CD4-positive, alpha-beta T cell treated with Interleukin-4 for 1 hour (primary cell): ENCODE data around the gene RAD51B.
"Not testable (repeated sequence)": the region's sequence is repeated elsewhere in the genome, so short reads cannot be mapped to it uniquely, and the experiment has no call there.

Source experiments
- DNase-seq, 2 donors: peaks; one replicate each; pipeline ENCODE4 v3.0.0-alpha.2; 2020 to 2022

RAD51B gene

GRCh38 chr14:68418174-68419118, 598.9 kb downstream of the RAD51B start:
- DNase-seq = no peak

GRCh38 chr14:68420350-68420749, 600.8 kb downstream of the RAD51B start:
- DNase-seq = no peak

DNA sequence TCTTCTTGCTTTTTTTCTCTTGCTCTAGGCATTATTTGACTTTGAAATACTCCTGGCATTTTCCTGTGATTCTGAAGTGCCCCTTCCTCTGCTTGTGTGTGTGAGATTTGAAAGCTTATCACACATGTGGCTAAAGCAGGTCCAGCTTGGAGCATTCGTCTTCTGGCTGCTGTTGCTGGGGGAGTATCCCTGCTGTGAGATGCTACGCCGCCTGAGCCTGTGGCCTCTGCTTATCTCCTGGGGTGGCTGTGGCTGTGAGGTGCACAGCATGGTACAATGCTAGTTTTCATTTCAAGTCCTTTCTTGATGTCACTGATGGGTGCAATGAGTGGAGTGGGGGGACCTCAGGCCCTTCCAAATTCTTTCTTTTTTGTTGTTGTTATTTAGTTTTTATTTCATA, 601.5 kb downstream of the RAD51B start:
- DNase-seq = no peak

- no peak for DNase-seq
Observed at GRCh38 chr14:68423686-68424085, 604.1 kb downstream of the RAD51B start.

DNA sequence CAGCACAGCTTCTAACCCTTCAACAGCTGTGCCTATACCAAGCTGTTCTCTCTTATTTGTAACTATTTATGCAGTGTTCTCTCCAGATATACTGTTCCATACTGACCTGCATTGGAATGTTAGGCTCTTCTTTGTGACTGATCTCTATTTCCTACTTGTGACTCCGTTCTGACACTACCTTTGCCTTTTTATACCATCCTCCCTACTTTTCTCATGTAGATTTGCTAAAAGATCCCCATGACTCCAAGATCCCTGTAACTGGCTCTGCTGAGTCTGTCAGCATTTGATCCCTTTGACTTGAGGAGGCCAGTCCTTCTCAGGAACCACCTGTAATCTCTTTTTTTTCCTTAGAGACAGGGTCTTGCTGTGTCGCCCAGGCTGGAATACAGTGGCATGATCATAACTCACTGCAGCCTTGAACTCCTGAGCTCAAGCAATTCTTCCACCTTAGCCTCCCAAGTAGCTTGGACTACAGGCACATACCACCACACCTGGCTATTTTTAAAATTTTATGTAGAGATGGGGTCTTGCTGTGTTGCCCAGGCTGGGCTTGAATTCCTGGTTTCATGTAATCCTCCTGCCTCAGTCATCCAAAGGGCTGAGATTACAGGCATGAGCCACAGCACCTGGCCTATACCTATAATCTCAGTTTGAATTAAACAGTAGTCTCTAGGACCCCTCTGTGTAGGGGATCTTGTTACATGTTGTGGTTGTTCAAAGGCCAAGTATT, 605.0 kb downstream of the RAD51B start:
- no peak for DNase-seq

- no peak for DNase-seq
Observed at GRCh38 chr14:68426661-68427549, 607.3 kb downstream of the RAD51B start.

DNA sequence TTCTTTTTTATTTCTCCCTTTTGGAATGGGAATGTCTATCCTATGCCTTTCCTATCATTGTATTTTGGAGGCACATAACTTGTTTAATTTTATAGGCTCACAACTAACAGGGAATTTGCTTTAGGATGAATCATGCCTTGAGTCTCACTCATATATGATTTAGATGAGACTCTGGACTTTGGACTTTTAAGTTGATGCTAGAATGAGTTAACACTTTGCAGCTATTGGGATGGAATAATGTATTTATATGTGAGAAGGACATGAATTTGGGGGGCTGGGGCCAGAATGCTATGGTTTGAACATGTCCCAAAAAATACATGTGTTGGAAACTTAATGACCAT, 607.9 kb downstream of the RAD51B start:
- DNase-seq = no peak

DNA sequence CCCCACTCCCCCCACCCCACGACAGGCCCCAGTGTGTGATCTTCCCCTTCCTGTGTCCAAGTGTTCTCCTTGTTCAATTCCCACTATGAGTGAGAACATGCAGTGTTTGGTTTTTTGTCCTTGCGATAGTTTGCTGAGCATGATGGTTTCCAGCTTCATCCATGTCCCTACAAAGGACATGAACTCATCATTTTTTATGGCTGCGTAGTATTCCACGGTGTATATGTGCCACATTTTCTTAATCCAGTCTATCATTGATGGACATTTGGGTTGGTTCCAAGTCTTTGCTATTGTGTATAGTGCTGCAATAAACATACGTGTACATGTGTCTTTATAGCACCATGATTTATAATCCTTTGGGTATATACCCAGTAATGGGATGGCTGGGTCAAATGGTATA, 609.3 kb downstream of the RAD51B start:
- DNase-seq = not testable (repeated sequence)

GRCh38 chr14:68434173-68434572, 614.6 kb downstream of the RAD51B start:
- DNase-seq = peak in 1 of 2 donors; percentile 44

- DNase-seq = not testable (repeated sequence)
Observed at GRCh38 chr14:68435631-68436030, 616.1 kb downstream of the RAD51B start.

DNA sequence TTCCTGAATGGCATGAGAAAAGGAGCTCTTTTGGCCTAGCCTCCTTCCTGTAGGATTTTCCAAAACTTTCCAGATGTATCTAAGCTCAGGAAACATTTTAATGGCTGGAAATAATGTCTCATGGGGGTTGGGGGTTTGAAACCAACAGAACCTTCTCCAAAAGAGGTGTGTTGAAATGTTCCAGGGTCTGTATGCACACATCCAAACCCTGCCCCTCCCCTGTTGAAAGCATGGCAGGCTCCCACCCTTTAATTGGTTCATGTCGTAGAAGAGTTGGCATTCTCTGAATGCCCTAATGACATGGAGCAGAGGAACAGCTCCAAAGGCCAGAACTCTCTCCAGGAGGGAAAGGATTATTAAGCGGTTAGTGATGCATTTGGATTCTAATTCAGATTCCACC, 620.1 kb downstream of the RAD51B start:
- DNase-seq = no peak

- DNase-seq = no peak
Observed at GRCh38 chr14:68440820-68441219, 621.2 kb downstream of the RAD51B start.

DNA sequence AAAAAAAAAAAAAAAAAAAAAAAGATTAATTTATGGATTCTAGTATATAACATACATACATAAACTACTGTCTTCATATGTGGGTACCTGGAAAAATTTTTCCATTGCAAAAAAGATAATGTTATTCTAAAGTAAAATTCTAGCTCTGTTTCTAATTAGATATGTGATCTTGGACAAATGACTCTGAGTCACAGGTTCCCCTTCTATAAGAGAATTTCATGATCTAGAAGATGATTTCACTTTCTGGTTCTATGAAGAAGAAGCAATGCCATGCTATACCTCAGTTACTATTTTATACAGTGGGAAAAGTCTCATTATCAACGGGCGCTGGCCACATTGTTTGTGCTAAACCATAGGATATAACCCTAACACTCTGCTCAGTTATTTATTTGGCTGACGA, 622.0 kb downstream of the RAD51B start:
- DNase-seq = no peak

GRCh38 chr14:68442828-68443629, 623.5 kb downstream of the RAD51B start:
- no peak for DNase-seq

GRCh38 chr14:68444449-68445168, 625.0 kb downstream of the RAD51B start:
- DNase-seq = no peak

GRCh38 chr14:68446243-68447040, 626.9 kb downstream of the RAD51B start:
- no peak for DNase-seq

- no peak for DNase-seq
Observed at GRCh38 chr14:68447581-68448251, 628.1 kb downstream of the RAD51B start.

DNA sequence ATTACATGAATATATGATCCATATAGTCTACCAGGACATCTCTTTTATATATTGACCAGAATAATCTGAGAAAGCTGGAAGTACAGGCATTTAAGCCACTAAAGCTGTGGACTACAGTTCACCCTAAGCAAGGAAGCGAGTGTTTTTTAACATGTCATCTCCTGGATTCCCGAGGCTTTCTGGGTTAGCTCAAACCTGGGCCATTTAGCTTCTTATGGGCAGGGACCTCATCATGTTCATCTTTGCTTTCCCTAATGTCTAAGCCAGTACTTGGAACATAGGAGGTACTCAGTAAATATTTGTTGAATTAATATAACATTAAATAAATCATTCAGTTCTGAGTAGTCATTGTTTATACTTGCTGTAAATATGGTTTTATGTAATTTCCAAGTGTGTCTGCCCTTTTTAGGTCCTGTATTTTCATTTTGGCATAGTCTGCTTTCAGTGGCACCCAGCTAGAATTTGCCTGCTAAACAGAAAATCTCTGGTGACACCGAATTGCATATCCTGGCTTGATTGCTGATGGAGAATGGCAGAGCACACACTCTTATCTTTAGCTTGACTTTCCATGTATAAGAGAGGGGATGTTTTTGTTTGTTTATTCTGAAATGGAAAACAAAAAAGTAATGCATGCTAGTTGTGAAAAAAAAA, 628.8 kb downstream of the RAD51B start:
- DNase-seq = no peak

DNA sequence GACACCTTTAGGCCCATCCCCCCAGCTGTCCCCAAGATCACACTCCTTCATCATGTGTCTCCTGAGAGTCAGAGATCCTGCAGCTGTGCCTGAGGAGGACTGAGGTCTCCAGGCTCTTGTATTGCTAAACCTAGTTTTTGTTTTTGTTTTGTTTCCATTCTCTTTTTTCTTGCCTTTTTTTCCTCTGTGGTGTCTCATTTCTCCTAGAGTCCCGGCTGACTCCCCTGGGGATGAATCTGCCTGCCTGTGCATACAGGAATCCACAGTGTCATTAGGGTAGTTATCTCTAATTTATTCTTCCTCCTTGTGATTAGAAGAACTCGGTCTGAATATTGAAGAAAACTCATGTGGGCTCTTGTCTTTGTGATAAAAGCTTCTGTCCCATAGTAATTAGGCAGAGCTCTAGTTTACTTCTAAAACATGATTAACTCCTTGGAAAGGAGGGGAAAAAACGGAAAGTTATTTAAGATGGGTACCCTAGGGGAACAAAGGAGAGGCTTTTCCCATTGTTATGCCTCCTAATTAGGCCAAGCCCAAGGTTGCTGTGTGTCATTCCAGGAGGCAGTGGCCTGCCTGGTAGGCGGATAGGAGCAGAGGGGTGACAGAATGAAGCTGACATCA, 630.1 kb downstream of the RAD51B start:
- DNase-seq = no peak
